HepG2 (cell line): ENCODE results near the gene SEMA3G. TPM values are rescaled to one million over a fixed set of nuclear protein-coding genes. Genes with fewer than 3 reads are reported as not detected.

Experiments
- ARNT2 ChIP-seq: sonication (generic); formaldehyde crosslinking; IDR thresholded peaks from 2 replicates; pipeline ENCODE4 v1.8.0; 2022; ENCODE audit warnings: mild to moderate bottlenecking, low read depth, missing genetic modification reagents, moderate library complexity
- FOSL2 ChIP-seq: sonication (generic); formaldehyde crosslinking; IDR thresholded peaks from 2 replicates; pipeline ENCODE4 v1.4.0; 2020; ENCODE audit warnings: missing genetic modification reagents
- GZF1 ChIP-seq: sonication (generic); formaldehyde crosslinking; IDR thresholded peaks from 2 replicates; pipeline ENCODE4 v1.5.1; 2020; ENCODE audit warnings: mild to moderate bottlenecking, missing genetic modification reagents
- HNRNPL ChIP-seq: fragments of 200-400 bp; formaldehyde crosslinking; IDR thresholded peaks from 2 replicates; pipeline ENCODE4 v1.6.1; 2017; ENCODE audit warnings: mild to moderate bottlenecking, low read depth, low read length
- IRF2 ChIP-seq: IDR thresholded peaks from 2 replicates; pipeline ENCODE4 v1.6.1; 2018; ENCODE audit warnings: missing genetic modification reagents, missing compliant biosample characterization
- KLF6 ChIP-seq: IDR thresholded peaks from 2 replicates; pipeline ENCODE4 v1.8.0; 2016; ENCODE audit warnings: missing biosample characterization, missing genetic modification reagents
- MTA1 ChIP-seq: sonication (generic); formaldehyde crosslinking; IDR thresholded peaks from 2 replicates; pipeline ENCODE4 v1.4.0; 2020; ENCODE audit warnings: missing genetic modification reagents, mild to moderate bottlenecking, borderline replicate concordance
- NBN ChIP-seq: fragments of 450-650 bp; conservative IDR thresholded peaks from 2 replicates; pipeline ENCODE4 v1.6.1; 2017
- PHF20 ChIP-seq: sonication (generic); formaldehyde crosslinking; IDR thresholded peaks from 2 replicates; pipeline ENCODE4 v1.5.0; 2020; ENCODE audit warnings: mild to moderate bottlenecking, missing genetic modification reagents
- PHF5A ChIP-seq: IDR thresholded peaks from one replicate; pipeline ENCODE4 v1.6.1; 2018; ENCODE audit warnings: low read depth, missing genetic modification reagents; ENCODE audit not compliant: unreplicated experiment
- ZMAT3 ChIP-seq: sonication (generic); formaldehyde crosslinking; conservative IDR thresholded peaks from 2 replicates; pipeline ENCODE4 v1.7.0; 2021; ENCODE audit warnings: missing genetic modification reagents
- ZNF225 ChIP-seq: sonication (generic); formaldehyde crosslinking; IDR thresholded peaks from 2 replicates; pipeline ENCODE4 v1.4.0; 2020; ENCODE audit warnings: mild to moderate bottlenecking, missing genetic modification reagents
- ZNF235 ChIP-seq: sonication (generic); formaldehyde crosslinking; IDR thresholded peaks from 2 replicates; pipeline ENCODE4 v1.8.1; 2023; ENCODE audit warnings: mild to moderate bottlenecking, missing genetic modification reagents, borderline replicate concordance
- ZNF468 ChIP-seq: sonication (generic); formaldehyde crosslinking; IDR thresholded peaks from 2 replicates; pipeline ENCODE4 v1.8.0; 2022; ENCODE audit warnings: mild to moderate bottlenecking, moderate library complexity, missing genetic modification reagents
- ZNF607 ChIP-seq: sonication (generic); formaldehyde crosslinking; IDR thresholded peaks from 2 replicates; pipeline ENCODE4 v1.5.1; 2020; ENCODE audit warnings: missing genetic modification reagents, mild to moderate bottlenecking, borderline replicate concordance
- ZNF616 ChIP-seq: sonication (generic); formaldehyde crosslinking; IDR thresholded peaks from 2 replicates; pipeline ENCODE4 v1.5.0; 2020; ENCODE audit warnings: low read depth, mild to moderate bottlenecking, missing genetic modification reagents
- ZNF788 ChIP-seq: sonication (generic); formaldehyde crosslinking; IDR thresholded peaks from 2 replicates; pipeline ENCODE4 v1.5.0; 2020; ENCODE audit warnings: mild to moderate bottlenecking, missing genetic modification reagents, borderline replicate concordance
- ZSCAN29 ChIP-seq: sonication (generic); formaldehyde crosslinking; conservative IDR thresholded peaks from 2 replicates; pipeline ENCODE4 v1.4.0; 2020; ENCODE audit warnings: mild to moderate bottlenecking, missing genetic modification reagents
- polyA plus RNA-seq, 8 experiments: library from polyadenylated mRNA; depleted of rRNA in 3 of 8; stranded (reverse) in 7 of 8; unstranded in 1 of 8; fragments of >200 nt; fragmentation: Illumina TruSeq in 4 of 8; extraction: Trizol in 4 of 8; gene quantifications; 2 replicates each; pipeline versions ENCODE4 v1.2.1 to v1.2.3, GENCODE V29; 2011 to 2016; ENCODE audit warnings: low read depth in 4 of 8, missing spikeins in 1 of 8, mixed read lengths in 1 of 8; ENCODE audit not compliant: insufficient read depth in 1 of 8
- total RNA-seq, 5 experiments: library from RNA; depleted of rRNA; stranded (reverse); fragments of >200 nt; fragmentation: Illumina TruSeq; extraction: Trizol; gene quantifications; 2 replicates each; pipeline ENCODE4 v1.2.3, GENCODE V29; 2016; ENCODE audit warnings: low read depth in 1 of 5
- TF ChIP-seq, protein P1 (sequence below): sonication (generic); formaldehyde crosslinking; IDR thresholded peaks from 2 replicates; pipeline ENCODE4 v1.5.0; 2020; ENCODE audit warnings: missing genetic modification reagents
- TF ChIP-seq, protein P2 (sequence below): sonication (generic); formaldehyde crosslinking; IDR thresholded peaks from 2 replicates; pipeline ENCODE4 v1.5.0; 2020; ENCODE audit warnings: missing genetic modification reagents
- TF ChIP-seq, protein P3 (sequence below): sonication (generic); formaldehyde crosslinking; IDR thresholded peaks from 2 replicates; pipeline ENCODE4 v1.8.0; 2022; ENCODE audit warnings: mild to moderate bottlenecking, missing genetic modification reagents; ENCODE audit not compliant: insufficient replicate concordance
- TF ChIP-seq, protein P4 (sequence below): sonication (generic); formaldehyde crosslinking; conservative IDR thresholded peaks from 2 replicates; pipeline ENCODE4 v1.4.0; 2020; ENCODE audit warnings: missing genetic modification reagents
- TF ChIP-seq, protein P5 (sequence below): sonication (generic); formaldehyde crosslinking; IDR thresholded peaks from 2 replicates; pipeline ENCODE4 v1.5.1; 2020; ENCODE audit warnings: mild to moderate bottlenecking, moderate library complexity, missing genetic modification reagents

The SEMA3G gene
- total and polyA plus RNA-seq, 2 of the 13 experiments (the other 11 are each of a cell fraction or from before 2014, with no cell fraction given): 6.1 to 8.3 TPM

DNA sequence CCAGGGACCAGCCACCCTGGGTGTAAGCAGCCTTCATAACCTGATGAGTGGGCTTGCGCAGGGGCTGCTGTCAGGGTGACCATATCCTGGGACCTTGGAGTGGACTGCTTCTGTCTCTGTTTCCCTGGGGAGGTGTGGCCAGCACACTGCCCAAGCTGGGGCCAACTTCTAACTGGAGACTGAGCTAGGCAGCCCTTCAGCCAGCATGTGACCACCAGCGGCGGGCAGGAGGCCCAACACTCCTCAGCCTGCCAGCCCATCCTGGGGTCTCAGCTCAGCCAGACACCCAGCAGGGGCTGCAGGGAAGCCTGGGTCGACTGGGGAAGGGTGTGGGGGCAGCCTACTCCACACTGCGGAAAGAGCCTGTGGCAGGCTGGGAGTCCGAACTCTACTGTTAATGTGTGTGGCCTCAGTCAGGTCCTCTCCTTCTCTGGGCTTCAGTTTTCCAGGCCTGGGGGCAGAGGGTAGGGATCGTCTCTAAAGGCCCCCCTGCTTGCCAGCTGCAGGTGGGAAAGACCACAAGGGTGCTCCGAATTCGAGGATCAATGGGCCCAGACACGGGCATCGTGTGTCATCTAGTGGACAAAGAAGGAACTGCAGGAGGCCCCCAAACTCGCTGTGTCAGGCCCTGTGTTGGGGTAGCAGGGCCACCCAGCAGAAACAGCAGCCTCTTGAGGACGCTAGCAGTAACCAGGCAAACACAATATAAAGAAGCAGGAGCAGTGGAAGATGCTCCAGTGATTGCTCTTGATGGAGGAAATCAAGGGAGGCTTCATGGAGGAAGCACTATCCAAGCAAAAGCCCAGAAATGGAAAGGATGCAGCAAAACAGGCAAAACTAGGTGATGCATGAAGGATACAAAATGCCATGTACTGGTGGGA is 2.0 kb upstream of the SEMA3G start (continued):
- TF ChIP-seq, protein P1, sequence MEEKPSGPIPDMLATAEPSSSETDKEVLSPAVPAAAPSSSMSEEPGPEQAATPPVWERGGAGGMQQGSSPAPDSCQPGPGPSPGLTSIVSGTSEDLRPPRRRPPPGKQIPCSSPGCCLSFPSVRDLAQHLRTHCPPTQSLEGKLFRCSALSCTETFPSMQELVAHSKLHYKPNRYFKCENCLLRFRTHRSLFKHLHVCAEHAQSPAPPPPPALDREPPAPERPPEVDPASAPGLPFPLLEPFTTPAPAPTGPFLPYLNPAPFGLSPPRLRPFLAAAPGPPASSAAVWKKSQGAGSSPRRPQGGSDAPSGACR (CRISPR knock-in tag): no peak
- TF ChIP-seq ZNF788 (CRISPR knock-in tag) (no peak), ZSCAN29 (CRISPR knock-in tag) (no peak), PHF20 (CRISPR knock-in tag) (no peak), FOSL2 (CRISPR knock-in tag) (no peak), IRF2 (0 out of 2 replicates have a peak, but pooled peaks have one; percentile 30), ZNF616 (CRISPR knock-in tag) (no peak), ZNF235 (CRISPR knock-in tag) (no peak), KLF6 (CRISPR knock-in tag) (0 out of 2 replicates have a peak, but pooled peaks have one; percentile 26), MTA1 (CRISPR knock-in tag) (0 out of 2 replicates have a peak, but pooled peaks have one; percentile 46), ZMAT3 (CRISPR knock-in tag) (no peak), GZF1 (peak; percentile 34; the same call in 1 of the 2 replicates), HNRNPL (no peak), ZNF607 (CRISPR knock-in tag) (no peak), PHF5A (CRISPR knock-in tag) (no peak), ARNT2 (no peak), ZNF225 (no peak), ZNF468 (CRISPR knock-in tag) (no peak), NBN (no peak)
- TF ChIP-seq, protein P2, sequence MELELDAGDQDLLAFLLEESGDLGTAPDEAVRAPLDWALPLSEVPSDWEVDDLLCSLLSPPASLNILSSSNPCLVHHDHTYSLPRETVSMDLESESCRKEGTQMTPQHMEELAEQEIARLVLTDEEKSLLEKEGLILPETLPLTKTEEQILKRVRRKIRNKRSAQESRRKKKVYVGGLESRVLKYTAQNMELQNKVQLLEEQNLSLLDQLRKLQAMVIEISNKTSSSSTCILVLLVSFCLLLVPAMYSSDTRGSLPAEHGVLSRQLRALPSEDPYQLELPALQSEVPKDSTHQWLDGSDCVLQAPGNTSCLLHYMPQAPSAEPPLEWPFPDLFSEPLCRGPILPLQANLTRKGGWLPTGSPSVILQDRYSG: no peak
- TF ChIP-seq, protein P3, sequence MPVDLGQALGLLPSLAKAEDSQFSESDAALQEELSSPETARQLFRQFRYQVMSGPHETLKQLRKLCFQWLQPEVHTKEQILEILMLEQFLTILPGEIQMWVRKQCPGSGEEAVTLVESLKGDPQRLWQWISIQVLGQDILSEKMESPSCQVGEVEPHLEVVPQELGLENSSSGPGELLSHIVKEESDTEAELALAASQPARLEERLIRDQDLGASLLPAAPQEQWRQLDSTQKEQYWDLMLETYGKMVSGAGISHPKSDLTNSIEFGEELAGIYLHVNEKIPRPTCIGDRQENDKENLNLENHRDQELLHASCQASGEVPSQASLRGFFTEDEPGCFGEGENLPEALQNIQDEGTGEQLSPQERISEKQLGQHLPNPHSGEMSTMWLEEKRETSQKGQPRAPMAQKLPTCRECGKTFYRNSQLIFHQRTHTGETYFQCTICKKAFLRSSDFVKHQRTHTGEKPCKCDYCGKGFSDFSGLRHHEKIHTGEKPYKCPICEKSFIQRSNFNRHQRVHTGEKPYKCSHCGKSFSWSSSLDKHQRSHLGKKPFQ (CRISPR knock-in tag): peak; percentile 68
- TF ChIP-seq, protein P4, sequence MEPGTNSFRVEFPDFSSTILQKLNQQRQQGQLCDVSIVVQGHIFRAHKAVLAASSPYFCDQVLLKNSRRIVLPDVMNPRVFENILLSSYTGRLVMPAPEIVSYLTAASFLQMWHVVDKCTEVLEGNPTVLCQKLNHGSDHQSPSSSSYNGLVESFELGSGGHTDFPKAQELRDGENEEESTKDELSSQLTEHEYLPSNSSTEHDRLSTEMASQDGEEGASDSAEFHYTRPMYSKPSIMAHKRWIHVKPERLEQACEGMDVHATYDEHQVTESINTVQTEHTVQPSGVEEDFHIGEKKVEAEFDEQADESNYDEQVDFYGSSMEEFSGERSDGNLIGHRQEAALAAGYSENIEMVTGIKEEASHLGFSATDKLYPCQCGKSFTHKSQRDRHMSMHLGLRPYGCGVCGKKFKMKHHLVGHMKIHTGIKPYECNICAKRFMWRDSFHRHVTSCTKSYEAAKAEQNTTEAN: no peak
- TF ChIP-seq, protein P5, sequence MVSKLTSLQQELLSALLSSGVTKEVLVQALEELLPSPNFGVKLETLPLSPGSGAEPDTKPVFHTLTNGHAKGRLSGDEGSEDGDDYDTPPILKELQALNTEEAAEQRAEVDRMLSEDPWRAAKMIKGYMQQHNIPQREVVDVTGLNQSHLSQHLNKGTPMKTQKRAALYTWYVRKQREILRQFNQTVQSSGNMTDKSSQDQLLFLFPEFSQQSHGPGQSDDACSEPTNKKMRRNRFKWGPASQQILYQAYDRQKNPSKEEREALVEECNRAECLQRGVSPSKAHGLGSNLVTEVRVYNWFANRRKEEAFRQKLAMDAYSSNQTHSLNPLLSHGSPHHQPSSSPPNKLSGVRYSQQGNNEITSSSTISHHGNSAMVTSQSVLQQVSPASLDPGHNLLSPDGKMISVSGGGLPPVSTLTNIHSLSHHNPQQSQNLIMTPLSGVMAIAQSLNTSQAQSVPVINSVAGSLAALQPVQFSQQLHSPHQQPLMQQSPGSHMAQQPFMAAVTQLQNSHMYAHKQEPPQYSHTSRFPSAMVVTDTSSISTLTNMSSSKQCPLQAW (CRISPR knock-in tag): peak; percentile 71
